Measurements from ENCODE around the gene HOXA5.

Gene HOXA5

DNA sequence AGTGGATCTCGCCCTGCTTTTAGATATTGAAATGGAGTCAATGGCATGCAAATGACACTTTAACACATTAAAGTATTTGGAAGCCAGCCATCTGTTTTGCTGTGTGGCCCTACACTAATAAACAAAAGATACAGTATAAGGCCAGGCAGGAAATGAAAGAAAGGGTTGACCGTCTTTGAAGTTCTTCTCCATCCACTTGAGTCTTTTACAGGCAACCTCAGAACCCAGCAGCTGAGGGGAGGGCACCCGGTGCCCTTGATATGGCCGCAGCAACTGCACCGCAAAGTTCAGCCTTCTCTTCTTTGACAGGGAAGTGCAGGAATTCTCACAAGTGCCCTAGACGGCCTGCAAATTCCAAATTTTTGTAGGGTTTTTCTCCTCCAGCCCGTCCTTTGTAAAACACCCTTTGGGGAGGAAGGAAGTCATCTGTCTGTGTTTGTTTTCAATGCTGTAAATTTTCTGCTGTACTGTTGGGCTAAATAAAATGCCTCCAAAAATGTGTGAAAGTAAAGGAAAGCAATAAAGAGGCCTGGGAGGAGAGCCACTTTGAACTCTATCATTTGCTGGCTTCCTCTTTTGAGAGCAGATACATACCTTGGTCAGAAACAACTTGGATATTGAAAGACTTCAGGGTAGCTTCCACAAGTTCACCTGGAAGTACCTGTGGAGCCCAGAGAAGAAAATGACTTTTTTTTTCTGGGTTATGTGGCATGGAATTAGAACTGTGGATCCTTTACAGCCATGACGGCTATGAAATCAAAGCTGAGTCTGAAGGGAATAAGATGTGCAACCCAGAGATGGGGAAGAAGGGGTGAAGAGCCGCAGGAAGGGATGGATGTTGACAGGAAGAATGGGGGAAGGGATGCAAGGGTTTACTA, 51.3 kb downstream of the HOXA5 start:
- DNase-seq = no peak

DNA sequence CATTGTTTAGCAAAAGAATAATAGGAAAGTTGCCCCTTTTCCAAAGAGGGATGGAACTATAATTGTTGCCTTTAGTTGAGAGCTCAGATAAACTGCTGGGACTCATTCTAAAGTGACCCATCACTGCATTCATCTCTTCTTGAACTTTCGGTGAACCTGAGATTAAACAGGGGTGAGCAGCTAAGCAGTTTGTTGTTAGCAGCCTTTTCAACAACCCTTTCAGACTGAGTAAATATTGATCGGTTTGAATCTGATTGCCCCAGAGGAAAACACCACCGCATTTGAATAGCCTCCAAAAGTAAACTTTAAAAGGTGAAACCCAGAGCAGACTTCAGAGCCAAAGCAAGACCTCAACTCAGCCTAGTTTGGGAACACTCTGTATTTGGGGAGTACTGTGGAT, 52.4 kb downstream of the HOXA5 start:
- DNase-seq = no peak

Data from NCI-H187 treated with DMSO at 0.1 percent for 48 hours (cell line).